Measurements from ENCODE around the gene PIK3R1.

Gene PIK3R1

DNA sequence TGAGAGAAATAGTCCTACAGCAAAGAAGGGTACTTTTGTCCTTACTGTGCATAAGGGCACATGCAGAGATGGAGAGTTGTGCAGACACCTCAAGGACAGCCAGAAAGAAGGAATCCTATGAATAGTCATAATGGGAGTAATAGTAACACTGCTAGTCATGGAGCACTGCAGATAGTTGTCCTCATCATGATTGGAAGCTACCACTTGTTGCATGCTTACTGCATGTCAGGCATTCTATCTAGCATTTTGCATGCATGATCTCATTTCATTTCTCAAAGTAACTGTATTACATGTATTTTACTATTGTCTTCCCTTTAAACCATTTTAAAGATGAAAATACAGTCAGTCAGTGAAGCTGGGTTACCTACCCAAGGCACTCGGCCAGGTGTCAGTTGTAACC is 81.3 kb downstream of the PIK3R1 start:
- no peak overlapping the region for H3K4me3 ChIP-seq (ENCODE audit: low read depth, low read length)
- DNase-seq (ENCODE audit: low read depth): no peak
- TF ChIP-seq, protein P1, sequence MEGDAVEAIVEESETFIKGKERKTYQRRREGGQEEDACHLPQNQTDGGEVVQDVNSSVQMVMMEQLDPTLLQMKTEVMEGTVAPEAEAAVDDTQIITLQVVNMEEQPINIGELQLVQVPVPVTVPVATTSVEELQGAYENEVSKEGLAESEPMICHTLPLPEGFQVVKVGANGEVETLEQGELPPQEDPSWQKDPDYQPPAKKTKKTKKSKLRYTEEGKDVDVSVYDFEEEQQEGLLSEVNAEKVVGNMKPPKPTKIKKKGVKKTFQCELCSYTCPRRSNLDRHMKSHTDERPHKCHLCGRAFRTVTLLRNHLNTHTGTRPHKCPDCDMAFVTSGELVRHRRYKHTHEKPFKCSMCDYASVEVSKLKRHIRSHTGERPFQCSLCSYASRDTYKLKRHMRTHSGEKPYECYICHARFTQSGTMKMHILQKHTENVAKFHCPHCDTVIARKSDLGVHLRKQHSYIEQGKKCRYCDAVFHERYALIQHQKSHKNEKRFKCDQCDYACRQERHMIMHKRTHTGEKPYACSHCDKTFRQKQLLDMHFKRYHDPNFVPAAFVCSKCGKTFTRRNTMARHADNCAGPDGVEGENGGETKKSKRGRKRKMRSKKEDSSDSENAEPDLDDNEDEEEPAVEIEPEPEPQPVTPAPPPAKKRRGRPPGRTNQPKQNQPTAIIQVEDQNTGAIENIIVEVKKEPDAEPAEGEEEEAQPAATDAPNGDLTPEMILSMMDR (IDR thresholded peaks at IDR 0.05; ENCODE audit: control insufficient read depth, extremely low read depth, insufficient read depth): no peak

DNA sequence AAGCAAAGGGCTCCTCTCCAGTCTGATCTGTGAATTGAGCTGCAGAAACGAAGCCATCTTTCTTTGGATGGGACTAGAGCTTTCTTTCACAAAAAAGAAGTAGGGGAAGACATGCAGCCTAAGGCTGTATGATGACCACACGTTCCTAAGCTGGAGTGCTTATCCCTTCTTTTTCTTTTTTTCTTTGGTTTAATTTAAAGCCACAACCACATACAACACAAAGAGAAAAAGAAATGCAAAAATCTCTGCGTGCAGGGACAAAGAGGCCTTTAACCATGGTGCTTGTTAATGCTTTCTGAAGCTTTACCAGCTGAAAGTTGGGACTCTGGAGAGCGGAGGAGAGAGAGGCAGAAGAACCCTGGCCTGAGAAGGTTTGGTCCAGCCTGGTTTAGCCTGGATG is 82.1 kb downstream of the PIK3R1 start:
- TF ChIP-seq, protein P1 (IDR thresholded peaks at IDR 0.05; ENCODE audit: control insufficient read depth, extremely low read depth, insufficient read depth): no peak
- no peak for DNase-seq (ENCODE audit: low read depth)

DNA sequence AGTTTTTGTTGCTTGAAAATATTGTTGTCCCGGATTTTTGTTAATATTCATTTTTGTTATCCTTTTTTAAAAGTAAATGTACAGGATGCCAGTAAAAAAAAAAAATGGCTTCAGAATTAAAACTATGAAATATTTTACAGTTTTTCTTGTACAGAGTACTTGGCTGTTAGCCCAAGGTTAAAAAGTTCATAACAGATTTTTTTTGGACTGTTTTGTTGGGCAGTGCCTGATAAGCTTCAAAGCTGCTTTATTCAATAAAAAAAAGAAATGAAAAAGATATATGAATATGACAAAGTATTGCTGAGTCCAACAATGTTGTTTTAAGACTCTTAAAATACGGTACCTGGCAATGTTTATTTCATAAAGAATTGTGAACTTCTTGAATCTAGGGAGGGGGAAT is 82.9 kb downstream of the PIK3R1 start:
- TF ChIP-seq, protein P1 (IDR thresholded peaks at IDR 0.05; ENCODE audit: control insufficient read depth, extremely low read depth, insufficient read depth): no peak
- no peak for DNase-seq (ENCODE audit: low read depth)
- H3K4me3 ChIP-seq (ENCODE audit: low read depth, low read length): no peak overlapping the region

More for the DNA sequence above, 82.1 kb downstream of the PIK3R1 start:
- H3K4me3 ChIP-seq (ENCODE audit: low read depth, low read length): no peak overlapping the region

DNA sequence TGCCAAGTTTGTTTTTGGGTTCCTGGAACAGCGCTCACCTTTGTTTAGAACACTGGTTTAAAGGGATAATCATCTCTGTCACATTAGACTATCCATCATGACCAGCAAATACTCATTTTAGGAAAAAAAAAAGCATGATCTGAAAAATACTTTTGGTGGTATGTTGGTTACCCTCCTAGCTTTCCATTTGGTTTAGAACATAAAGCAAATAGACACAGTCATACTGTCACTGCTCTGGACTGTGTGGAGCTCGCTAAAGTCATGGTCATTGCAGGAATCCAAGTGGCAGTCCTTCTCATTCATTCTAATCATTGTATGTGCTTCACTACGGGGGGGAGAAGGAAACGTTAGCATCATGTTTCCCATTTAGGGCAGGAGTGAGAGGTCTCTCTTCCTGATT is 83.5 kb downstream of the PIK3R1 start:
- TF ChIP-seq, protein P1 (IDR thresholded peaks at IDR 0.05; ENCODE audit: control insufficient read depth, extremely low read depth, insufficient read depth): no peak
- no peak for DNase-seq (ENCODE audit: low read depth)

DNA sequence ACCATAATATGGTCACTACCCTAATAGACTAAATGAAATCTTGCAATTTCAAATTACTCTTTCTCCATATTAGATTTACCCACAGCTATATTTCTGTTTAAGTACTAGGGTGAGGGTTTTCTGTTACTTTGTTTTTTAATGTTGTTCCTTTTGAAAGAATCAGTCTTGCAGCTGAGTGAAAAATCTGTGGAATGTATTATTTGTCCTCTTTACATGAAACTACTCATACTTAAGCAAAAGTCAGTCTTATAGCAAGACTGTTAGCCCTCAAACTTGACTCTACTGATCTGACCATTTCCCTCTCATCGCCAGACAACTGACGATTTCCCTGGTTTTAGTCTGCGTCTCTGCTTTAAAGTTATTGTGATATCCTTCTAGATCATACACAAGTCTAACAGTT is 84.0 kb downstream of the PIK3R1 start:
- TF ChIP-seq, protein P1 (IDR thresholded peaks at IDR 0.05; ENCODE audit: control insufficient read depth, extremely low read depth, insufficient read depth): no peak
- no peak overlapping the region for H3K4me3 ChIP-seq (ENCODE audit: low read depth, low read length)
- DNase-seq (ENCODE audit: low read depth): no peak

More for the DNA sequence above, 83.5 kb downstream of the PIK3R1 start:
- no peak overlapping the region for H3K4me3 ChIP-seq (ENCODE audit: low read depth, low read length)

DNA sequence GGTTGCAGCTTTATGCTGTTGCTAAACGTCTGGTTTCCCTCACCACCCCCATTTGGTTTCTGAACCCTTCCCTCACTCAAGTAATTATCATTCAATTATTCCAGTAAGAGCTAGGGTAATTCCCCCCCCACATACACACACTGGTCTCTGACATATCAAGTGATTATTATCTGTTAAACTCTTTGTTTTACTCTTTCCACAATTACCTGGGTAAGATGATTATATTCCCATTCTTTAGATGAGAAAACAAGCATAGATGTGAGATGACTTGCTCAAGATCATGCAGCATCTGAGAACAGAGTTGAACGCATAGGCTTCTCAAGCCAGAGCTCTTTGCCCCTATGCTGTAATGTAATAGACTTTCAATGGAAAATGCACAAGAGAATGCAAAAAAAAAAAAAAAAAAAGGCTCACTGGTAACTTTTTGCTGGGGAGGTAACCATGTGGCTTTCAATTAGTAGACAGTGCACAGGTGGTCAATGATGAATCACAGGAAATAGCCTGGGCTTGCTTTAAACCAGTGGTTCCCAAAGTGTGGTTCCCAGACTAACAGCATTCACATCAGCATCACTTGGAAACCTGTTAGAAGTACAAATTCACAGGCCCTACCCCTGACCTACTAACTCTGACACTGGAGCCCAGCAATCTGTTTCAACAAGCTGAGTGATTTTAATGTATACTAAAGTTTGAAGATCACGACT is 87.6 kb downstream of the PIK3R1 start:
- DNase-seq (ENCODE audit: low read depth): no peak
- H3K4me3 ChIP-seq (ENCODE audit: low read depth, low read length): no peak overlapping the region
- TF ChIP-seq, protein P1 (IDR thresholded peaks at IDR 0.05; ENCODE audit: control insufficient read depth, extremely low read depth, insufficient read depth): no peak
